Choroid plexus epithelial cell (primary cell): ENCODE data around the gene CRY2.

Experiments used
- DNase-seq: peaks from one replicate; pipeline ENCODE4 v3.0.0-alpha.2; 2010; ENCODE audit warnings: low read depth
- H3K4me3 ChIP-seq: 2 replicates; pipeline ENCODE4 v1.5.1; 2011; ENCODE audit warnings: low read depth, mild to moderate bottlenecking, control low read depth, low read length, moderate library complexity
- CTCF ChIP-seq: conservative IDR thresholded peaks from 2 replicates; pipeline ENCODE4 v1.5.1; 2011; ENCODE audit warnings: low read depth, mild to moderate bottlenecking, control low read depth, inconsistent platforms, low read length, moderate library complexity

The CRY2 gene

DNA sequence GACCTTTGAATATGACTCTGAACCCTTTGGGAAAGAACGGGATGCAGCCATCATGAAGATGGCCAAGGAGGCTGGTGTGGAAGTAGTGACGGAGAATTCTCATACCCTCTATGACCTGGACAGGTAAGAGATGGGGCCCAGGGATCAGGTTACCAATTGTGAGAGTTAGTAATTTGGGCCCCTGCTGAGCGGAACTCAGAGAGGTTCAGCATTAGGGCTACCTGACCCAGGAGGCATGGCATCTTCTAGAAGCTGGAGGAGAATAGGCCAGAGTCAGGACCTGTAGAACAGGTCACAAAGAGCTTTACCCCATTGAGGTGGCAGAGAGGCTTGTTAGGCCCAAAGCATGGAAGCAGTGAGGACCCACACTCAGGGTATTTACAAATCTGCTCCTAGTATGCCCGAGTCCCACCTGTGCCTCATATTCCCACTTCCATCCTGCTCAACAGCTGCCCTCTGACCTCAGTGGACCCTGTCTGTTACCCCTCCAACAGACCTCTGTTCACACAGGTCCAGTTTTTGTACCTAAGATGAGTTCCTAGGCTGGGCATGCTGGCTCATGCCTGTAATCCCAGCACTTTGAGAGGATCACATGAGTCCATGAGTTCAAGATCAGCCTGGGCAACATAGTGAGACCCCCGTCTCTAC lies 11.6 kb downstream of the CRY2 start:
- no peak for DNase-seq
- TF ChIP-seq CTCF, result no peak
- H3K4me3 ChIP-seq, result no peak overlapping the region

GRCh38 chr11:45859661-45860140 lies 12.4 kb downstream of the CRY2 start:
- no peak overlapping the region for H3K4me3 ChIP-seq
- TF ChIP-seq CTCF, result no peak
- DNase-seq, result peak; percentile 98

GRCh38 chr11:45860348-45860747 lies 13.1 kb downstream of the CRY2 start:
- H3K4me3 ChIP-seq, result no peak overlapping the region
- TF ChIP-seq CTCF, result no peak
- DNase-seq, result no peak

DNA sequence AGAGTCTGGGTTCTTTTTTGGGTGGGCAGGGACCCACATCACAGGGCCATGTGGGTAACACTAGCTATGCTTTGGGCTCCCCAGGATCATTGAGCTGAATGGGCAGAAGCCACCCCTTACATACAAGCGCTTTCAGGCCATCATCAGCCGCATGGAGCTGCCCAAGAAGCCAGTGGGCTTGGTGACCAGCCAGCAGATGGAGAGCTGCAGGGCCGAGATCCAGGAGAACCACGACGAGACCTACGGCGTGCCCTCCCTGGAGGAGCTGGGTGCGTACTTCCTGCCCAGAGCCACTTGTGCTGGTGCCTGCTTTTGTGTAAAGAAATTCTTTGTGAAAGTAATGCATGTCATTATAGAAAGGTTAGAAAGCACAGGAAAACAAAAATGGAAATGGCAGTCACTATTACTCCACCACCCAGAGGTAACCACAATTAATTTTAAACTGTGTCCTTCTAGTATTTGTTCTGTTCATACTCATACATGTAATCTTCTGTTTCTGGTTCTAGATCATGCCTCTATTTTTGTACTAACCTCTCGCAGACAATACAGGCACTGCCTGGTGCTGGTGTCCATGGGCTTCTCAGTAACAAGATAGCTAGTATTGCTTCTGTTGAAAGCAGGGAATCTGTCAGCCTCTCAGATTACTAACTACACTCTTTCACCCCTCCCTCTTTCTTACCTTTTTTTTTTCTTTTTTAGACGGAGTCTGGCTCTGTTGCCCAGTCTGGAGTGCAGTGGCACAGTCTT lies 13.7 kb downstream of the CRY2 start:
- no peak overlapping the region for H3K4me3 ChIP-seq
- no peak for TF ChIP-seq CTCF
- DNase-seq, result no peak

DNA sequence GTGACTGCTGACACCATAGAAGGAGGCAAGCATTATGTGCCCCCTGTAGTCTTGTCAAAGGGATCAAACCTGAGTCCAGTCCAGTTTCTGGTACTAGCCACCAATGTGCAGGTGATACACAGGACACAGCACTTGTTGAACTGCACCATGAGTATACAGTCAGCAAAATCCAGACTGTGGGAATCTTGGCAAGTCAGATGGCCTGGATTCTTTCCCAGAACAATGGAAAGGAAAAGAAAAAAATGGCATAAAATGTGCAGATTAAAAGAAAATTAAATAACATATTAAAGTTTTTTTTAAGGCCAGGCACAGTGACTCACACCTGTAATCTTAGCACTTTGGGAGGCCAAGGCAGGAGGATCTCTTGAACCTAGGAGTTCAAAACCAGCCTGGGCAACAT lies 16.8 kb downstream of the CRY2 start:
- no peak overlapping the region for H3K4me3 ChIP-seq
- TF ChIP-seq CTCF, result no peak
- DNase-seq, result no peak

DNA sequence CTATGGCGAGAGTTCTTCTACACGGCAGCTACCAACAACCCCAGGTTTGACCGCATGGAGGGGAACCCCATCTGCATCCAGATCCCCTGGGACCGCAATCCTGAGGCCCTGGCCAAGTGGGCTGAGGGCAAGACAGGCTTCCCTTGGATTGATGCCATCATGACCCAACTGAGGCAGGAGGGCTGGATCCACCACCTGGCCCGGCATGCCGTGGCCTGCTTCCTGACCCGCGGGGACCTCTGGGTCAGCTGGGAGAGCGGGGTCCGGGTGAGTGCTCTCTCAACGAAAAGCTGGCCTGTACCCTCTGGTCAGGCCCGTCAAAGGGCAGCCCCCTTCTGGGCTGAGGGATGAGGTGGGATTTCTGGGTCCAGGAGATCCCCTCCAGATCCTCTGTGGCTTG lies 22.3 kb downstream of the CRY2 start:
- TF ChIP-seq CTCF, result no peak
- DNase-seq, result no peak
- H3K4me3 ChIP-seq, result no peak overlapping the region

GRCh38 chr11:45870706-45871105 lies 23.4 kb downstream of the CRY2 start:
- H3K4me3 ChIP-seq, result no peak overlapping the region
- no peak for DNase-seq
- no peak for TF ChIP-seq CTCF
